ENCODE data around the gene PPARGC1A. TPM values are rescaled to one million over a fixed set of nuclear protein-coding genes. Genes with fewer than 3 reads are reported as not detected.

PPARGC1A gene
- total RNA-seq, 2 experiments from 2014 or later, result not detected

- POLR2A ChIA-PET, result no interaction called here
- intact Hi-C loops (cut with DNase I, micrococcal nuclease), result loop anchor here in 1 of 2 experiments (5.0 kb wide), 1 partner anchor 50 kb away; no protein-coding TSS in a partner anchor
- no peaks in the 10 kb centered on the region for H3K27me3 Mint-ChIP-seq
- no peak overlapping the region for H3K27ac Mint-ChIP-seq
- H3K4me3 Mint-ChIP-seq, result no peak overlapping the region
- H3K36me3 Mint-ChIP-seq (ENCODE audit: low read depth), result no peaks in the 10 kb centered on the region
- Histone ChIP-seq H3K4me3 (ENCODE audit: low read length) (no peak overlapping the region), H3K36me3 (ENCODE audit: insufficient read depth, low read length) (no peaks in the 10 kb centered on the region), H3K4me1 (ENCODE audit: insufficient read depth, low read length) (no peaks in the 10 kb centered on the region), H3K27ac (ENCODE audit: low read depth in 1 of 2, low read length in 2 of 2) (no peak overlapping the region), H3K27me3 (ENCODE audit: control insufficient read depth in 1 of 2, insufficient read depth in 2 of 2, low read length in 2 of 2) (no peaks in the 10 kb centered on the region), H3K9me3 (ENCODE audit: control insufficient read depth in 1 of 2, insufficient read depth in 1 of 2, low read length in 2 of 2) (no peaks in the 10 kb centered on the region)
- CTCF ChIA-PET, result no interaction called here
- ATAC-seq (ENCODE audit: poor library complexity) (no peak), DNase-seq (no peak)
- no peaks in the 10 kb centered on the region for H3K4me1 Mint-ChIP-seq (ENCODE audit: low read depth)
- no peaks in the 10 kb centered on the region for H3K9me3 Mint-ChIP-seq
- no peak for TF ChIP-seq CTCF (IDR thresholded peaks at IDR 0.05)
These were observed 52.5 kb downstream of the PPARGC1A start for GRCh38 chr4:23837371-23837770.

- no peak overlapping the region for H3K27ac Mint-ChIP-seq
- Histone ChIP-seq H3K4me1 (ENCODE audit: insufficient read depth, low read length) (no peaks in the 10 kb centered on the region), H3K36me3 (ENCODE audit: insufficient read depth, low read length) (no peaks in the 10 kb centered on the region), H3K9me3 (ENCODE audit: control insufficient read depth in 1 of 2, insufficient read depth in 1 of 2, low read length in 2 of 2) (no peaks in the 10 kb centered on the region), H3K27ac (ENCODE audit: low read depth in 1 of 2, low read length in 2 of 2) (no peak overlapping the region), H3K4me3 (ENCODE audit: low read length) (no peak overlapping the region), H3K27me3 (ENCODE audit: control insufficient read depth in 1 of 2, insufficient read depth in 2 of 2, low read length in 2 of 2) (no peaks in the 10 kb centered on the region)
- DNase-seq, result no peak
- ChIA-PET CTCF (no interaction called here), POLR2A (no interaction called here)
- H3K4me3 Mint-ChIP-seq, result no peak overlapping the region
- no peak for TF ChIP-seq CTCF (IDR thresholded peaks at IDR 0.05)
- no peaks in the 10 kb centered on the region for H3K9me3 Mint-ChIP-seq
- H3K27me3 Mint-ChIP-seq, result no peaks in the 10 kb centered on the region
- H3K4me1 Mint-ChIP-seq (ENCODE audit: low read depth), result no peaks in the 10 kb centered on the region
- H3K36me3 Mint-ChIP-seq (ENCODE audit: low read depth), result no peaks in the 10 kb centered on the region
- intact Hi-C loops (cut with DNase I, micrococcal nuclease), result loop anchor here in 1 of 2 experiments (5.0 kb wide), 1 partner anchor 51 kb away; no protein-coding TSS in a partner anchor
- no peak for ATAC-seq (ENCODE audit: poor library complexity)
These were observed 53.9 kb downstream of the PPARGC1A start for GRCh38 chr4:23835774-23836478.

- Histone ChIP-seq H3K4me3 (ENCODE audit: low read length) (no peak overlapping the region), H3K4me1 (ENCODE audit: insufficient read depth, low read length) (no peaks in the 10 kb centered on the region), H3K36me3 (ENCODE audit: insufficient read depth, low read length) (no peaks in the 10 kb centered on the region), H3K9me3 (ENCODE audit: control insufficient read depth in 1 of 2, insufficient read depth in 1 of 2, low read length in 2 of 2) (no peaks in the 10 kb centered on the region), H3K27me3 (ENCODE audit: control insufficient read depth in 1 of 2, insufficient read depth in 2 of 2, low read length in 2 of 2) (no peaks in the 10 kb centered on the region), H3K27ac (ENCODE audit: low read depth in 1 of 2, low read length in 2 of 2) (no peak overlapping the region)
- intact Hi-C loops (cut with DNase I, micrococcal nuclease), result no loop called here
- Mint-ChIP-seq H3K27ac (no peak overlapping the region), H3K4me1 (ENCODE audit: low read depth) (no peaks in the 10 kb centered on the region), H3K9me3 (no peaks in the 10 kb centered on the region), H3K36me3 (ENCODE audit: low read depth) (no peaks in the 10 kb centered on the region), H3K4me3 (no peak overlapping the region), H3K27me3 (no peaks in the 10 kb centered on the region)
- no peak for ATAC-seq (ENCODE audit: poor library complexity)
- CTCF ChIA-PET, result no interaction called here
- POLR2A ChIA-PET, result no interaction called here
- no peak for TF ChIP-seq CTCF (IDR thresholded peaks at IDR 0.05)
- no peak for DNase-seq
These were observed 61.1 kb downstream of the PPARGC1A start for GRCh38 chr4:23828779-23829178.
